Cardiac muscle cell (in vitro differentiated cells and primary cell): Measurements from ENCODE around the gene TBCD. TPM values are rescaled to one million over a fixed set of nuclear protein-coding genes. Genes with fewer than 3 reads are reported as not detected.

Source experiments
- DNase-seq, 2 donors: peaks; one replicate each; pipeline versions ENCODE4 v3.0.0 to v3.0.0-alpha.2; 2010 to 2017; ENCODE audit warnings: low read depth in 1 of 2, low spot score in 1 of 2
- H3K27ac ChIP-seq: fragments of 200-600 bp; sonication (generic); 2 replicates; pipeline ENCODE4 v1.5.1; 2016
- H3K27me3 ChIP-seq: fragments of 200-600 bp; sonication (generic); 2 replicates; pipeline ENCODE4 v1.6.0; 2016; ENCODE audit warnings: control low read depth
- H3K36me3 ChIP-seq: fragments of 200-600 bp; sonication (generic); 2 replicates; pipeline ENCODE4 v1.5.1; 2016; ENCODE audit warnings: control low read depth
- H3K4me1 ChIP-seq: fragments of 200-600 bp; sonication (generic); 2 replicates; pipeline ENCODE4 v1.8.1; 2017; ENCODE audit warnings: low read depth, mild to moderate bottlenecking, mixed run types
- H3K4me3 ChIP-seq: fragments of 200-600 bp; sonication (generic); 2 replicates; pipeline ENCODE4 v1.5.1; 2016; ENCODE audit warnings: mild to moderate bottlenecking
- H3K9me3 ChIP-seq: fragments of 200-600 bp; sonication (generic); 2 replicates; pipeline ENCODE4 v1.5.1; 2017; ENCODE audit warnings: low read depth, mild to moderate bottlenecking, control low read depth
- CTCF ChIP-seq: IDR thresholded peaks from 2 replicates; pipeline ENCODE4 v1.5.1; 2012; ENCODE audit warnings: low read depth, mild to moderate bottlenecking, low read length
- polyA plus RNA-seq: library from polyadenylated mRNA; unstranded; fragments of >200 nt; fragmentation: Nextera tagmentation; extraction: Ambion mirVana; gene quantifications from 2 replicates; pipeline ENCODE4 v1.2.1, GENCODE V29; 2016
- total RNA-seq: library from RNA; depleted of rRNA; stranded (reverse); fragments of >200 nt; gene quantifications from 2 replicates; pipeline ENCODE4 v1.2.3, GENCODE V29; 2016

Gene TBCD
- total and polyA plus RNA-seq, 2 experiments from 2014 or later, result 55.7 to 66.0 TPM

DNA sequence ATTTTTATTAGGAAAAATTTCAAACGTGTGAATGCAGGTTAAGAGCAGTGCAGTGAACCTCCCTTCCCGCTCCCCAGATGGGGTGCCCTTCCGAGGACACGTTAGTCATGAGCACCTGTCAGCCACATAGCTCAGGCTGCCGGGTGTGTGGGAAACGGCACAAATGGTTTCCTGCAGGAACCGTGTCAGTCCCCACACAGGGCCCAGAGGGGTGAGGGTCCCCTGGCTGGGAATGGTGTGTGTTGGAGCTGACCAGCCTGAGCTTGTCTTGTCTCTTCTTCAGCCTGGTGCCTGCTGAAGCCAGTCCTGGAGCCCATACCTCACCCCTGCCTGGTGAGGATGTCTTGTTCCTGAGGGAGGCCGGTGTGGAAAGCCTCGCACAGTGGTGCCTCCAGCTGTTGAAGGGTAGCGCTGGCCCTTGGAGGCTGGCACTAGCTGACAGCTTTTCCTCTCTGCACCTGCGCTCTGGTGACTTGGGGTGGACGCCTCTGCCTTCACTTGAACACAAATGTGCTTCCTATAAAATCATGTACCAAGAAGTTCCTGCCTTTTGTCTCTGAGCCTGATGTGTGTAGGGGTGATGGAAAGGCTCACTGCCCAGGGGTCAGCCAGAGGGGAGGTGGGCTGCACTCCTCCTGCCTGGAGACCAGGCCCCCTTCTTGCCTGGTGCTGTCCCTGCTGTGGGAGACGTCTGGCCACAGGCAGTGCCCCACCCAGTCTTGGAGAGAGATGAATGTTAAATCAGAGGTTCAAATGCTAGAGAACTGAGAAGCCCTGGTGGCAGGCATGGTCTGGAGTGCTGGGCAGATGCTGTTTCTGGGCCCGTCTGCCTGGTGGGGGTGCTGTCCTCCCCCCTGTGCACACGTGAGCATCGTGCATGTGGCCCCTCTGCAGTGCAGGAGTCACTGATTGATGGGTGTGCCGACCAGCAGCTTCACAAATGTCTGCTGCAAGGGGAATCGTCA is 190.6 kb downstream of the TBCD start:
- no peaks in the 10 kb centered on the region for H3K4me1 ChIP-seq
- H3K36me3 ChIP-seq, result peaks cover 2% of the 10 kb centered on the region
- no peak overlapping the region for H3K4me3 ChIP-seq
- H3K9me3 ChIP-seq, result no peaks in the 10 kb centered on the region
- no peak for DNase-seq
- no peak overlapping the region for H3K27ac ChIP-seq
- H3K27me3 ChIP-seq, result no peaks in the 10 kb centered on the region
- TF ChIP-seq CTCF, result no peak

DNA sequence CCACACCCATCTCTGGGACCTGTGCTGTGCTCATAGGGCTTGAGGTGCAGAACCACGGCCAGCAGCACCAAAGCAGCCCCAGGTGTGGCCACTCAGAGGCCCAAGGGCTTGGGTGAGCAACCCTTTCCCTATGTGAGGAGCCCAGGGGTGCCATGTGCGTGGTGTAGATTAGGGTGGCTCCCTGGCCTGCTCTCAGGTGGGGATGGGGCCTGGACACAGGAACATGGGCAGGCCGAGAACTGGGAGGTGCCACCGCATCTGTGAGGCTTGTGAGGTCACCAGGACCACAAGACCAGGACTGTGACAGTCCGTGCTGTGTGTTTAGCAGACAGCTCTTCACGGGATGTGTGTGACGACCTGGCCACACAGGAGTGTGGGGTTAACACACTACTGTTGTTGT is 191.5 kb downstream of the TBCD start:
- no peak for DNase-seq
- H3K36me3 ChIP-seq, result peaks cover 2% of the 10 kb centered on the region
- H3K27ac ChIP-seq, result no peak overlapping the region
- no peaks in the 10 kb centered on the region for H3K4me1 ChIP-seq
- no peaks in the 10 kb centered on the region for H3K27me3 ChIP-seq
- no peak for TF ChIP-seq CTCF
- no peak overlapping the region for H3K4me3 ChIP-seq
- H3K9me3 ChIP-seq, result no peaks in the 10 kb centered on the region

GRCh38 chr17:82943751-82944150 is 191.9 kb downstream of the TBCD start:
- no peak overlapping the region for H3K4me3 ChIP-seq
- H3K27me3 ChIP-seq, result no peaks in the 10 kb centered on the region
- TF ChIP-seq CTCF, result no peak
- H3K27ac ChIP-seq, result no peak overlapping the region
- no peaks in the 10 kb centered on the region for H3K9me3 ChIP-seq
- peaks cover 2% of the 10 kb centered on the region for H3K36me3 ChIP-seq
- DNase-seq, result no peak
- no peaks in the 10 kb centered on the region for H3K4me1 ChIP-seq

GRCh38 chr17:82944990-82945389 is 193.1 kb downstream of the TBCD start:
- Histone ChIP-seq H3K27me3 (no peaks in the 10 kb centered on the region), H3K27ac (no peak overlapping the region), H3K36me3 (peaks cover 2% of the 10 kb centered on the region), H3K4me1 (no peaks in the 10 kb centered on the region), H3K4me3 (no peak overlapping the region), H3K9me3 (no peaks in the 10 kb centered on the region)
- TF ChIP-seq CTCF, result no peak
- DNase-seq, result no peak

DNA sequence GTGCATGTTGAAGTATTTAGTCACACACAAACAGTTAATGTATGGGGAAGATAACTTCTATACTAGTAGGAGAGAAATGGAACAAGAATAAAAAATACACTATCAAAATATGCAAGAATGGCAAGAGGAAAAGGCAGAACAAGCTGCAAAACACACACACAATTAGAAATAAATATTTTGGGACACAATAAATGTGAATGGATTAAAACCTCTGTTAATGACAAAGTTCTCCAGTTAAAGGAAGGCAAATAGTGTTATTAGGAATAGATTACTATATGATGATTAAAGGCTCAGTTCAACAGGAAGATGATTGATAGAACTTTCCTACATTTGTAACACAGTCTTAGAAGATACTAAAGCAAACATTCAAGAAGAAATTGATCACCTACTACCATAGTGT is 194.2 kb downstream of the TBCD start:
- Histone ChIP-seq H3K36me3 (peaks cover 2% of the 10 kb centered on the region), H3K4me3 (no peak overlapping the region), H3K4me1 (no peaks in the 10 kb centered on the region), H3K27me3 (no peaks in the 10 kb centered on the region), H3K9me3 (no peaks in the 10 kb centered on the region), H3K27ac (no peak overlapping the region)
- no peak for DNase-seq
- no peak for TF ChIP-seq CTCF
